GM21528 (cell line): ENCODE data around the gene RIPOR2.
"Not testable (repeated sequence)": the region's sequence is repeated elsewhere in the genome, so short reads cannot be mapped to it uniquely, and the experiment has no call there.

Experiments
- ATAC-seq: cut with Tn5 transposase; IDR thresholded peaks from one replicate; pipeline ENCODE4 v1.9.1; 2021; ENCODE audit warnings: mild to moderate bottlenecking, moderate library complexity; ENCODE audit not compliant: unreplicated experiment, low FRiP score

The RIPOR2 gene

DNA sequence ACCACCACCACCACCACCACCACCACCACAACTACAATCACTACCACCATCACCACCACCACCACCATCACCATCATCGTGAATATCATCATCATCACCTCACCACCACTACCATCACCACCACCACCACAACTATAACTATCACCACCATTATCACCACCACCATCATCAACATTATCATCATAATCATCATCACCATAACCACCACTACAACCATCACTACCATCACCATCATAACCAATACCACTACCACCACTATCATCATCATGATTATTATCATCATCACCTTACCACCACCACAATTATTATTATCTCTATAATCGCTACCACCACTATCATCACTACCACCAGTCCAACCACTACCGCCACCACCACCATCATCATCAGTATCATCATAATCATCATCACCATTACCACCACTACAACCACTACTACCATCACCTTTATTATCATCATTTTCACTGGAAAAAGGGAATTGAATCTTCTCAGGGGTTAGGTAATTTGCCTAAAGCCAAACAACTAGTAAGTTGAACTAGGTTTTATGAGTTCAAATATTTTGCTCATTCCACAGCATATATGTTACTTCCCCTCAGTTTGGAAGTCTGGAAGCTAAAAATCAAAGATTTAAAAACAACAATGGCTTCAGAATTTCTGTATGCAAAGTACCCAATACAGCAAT is 8.3 kb downstream of the RIPOR2 start:
- ATAC-seq, result no peak

DNA sequence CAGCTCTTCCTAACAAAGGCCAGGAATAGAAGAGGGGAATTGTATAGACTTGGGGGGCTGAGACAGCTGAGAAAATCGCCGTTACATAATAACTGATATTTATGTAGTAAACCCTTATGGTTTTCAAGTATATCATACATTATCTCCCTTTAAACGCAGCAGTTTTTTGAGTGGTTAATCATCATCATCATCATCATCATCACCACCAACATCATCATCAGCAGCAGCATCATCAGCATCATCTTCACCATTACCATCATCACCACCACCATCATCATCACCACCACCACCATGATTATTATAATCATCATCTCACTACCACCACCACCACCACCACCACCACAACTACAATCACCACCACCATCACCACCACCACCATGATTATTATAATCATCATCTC is 9.1 kb downstream of the RIPOR2 start:
- not testable (repeated sequence) for ATAC-seq

DNA sequence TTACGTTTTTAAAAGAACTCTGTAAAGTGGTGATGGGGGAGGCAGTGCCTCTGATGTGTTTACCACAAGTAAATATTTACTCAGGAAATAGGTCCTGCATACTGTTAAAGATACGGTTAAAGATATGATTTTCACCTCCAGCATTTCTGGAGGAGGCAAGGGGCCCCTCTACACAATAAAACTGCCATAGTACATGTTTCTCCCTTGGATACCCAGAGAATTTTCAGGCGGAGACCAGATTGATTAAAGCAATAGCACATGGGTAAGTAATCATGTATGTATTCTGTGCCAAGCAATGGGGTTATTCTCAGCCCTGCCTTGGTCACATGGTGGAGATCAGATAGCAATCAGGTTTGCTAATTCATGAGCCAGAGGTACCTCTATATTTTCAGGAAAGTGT is 9.6 kb downstream of the RIPOR2 start:
- ATAC-seq, result no peak

DNA sequence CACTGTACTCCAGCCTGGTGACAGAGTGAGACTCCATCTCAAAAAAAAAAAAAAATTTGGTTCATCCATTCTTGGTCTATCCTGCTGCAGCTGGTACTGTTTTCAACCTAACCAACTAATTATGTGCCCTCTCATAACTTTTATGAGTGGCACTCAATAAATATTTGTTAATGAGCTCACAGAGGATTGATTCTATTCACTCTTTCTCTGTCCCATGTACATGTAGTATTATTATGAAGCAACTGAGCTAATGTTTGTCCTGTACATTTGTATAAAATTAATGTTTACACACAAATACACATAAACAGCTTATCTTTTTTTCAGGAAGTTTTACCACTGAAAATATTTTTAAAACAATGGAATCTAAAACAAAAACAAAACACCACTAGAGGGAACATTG is 10.1 kb downstream of the RIPOR2 start:
- no peak for ATAC-seq

DNA sequence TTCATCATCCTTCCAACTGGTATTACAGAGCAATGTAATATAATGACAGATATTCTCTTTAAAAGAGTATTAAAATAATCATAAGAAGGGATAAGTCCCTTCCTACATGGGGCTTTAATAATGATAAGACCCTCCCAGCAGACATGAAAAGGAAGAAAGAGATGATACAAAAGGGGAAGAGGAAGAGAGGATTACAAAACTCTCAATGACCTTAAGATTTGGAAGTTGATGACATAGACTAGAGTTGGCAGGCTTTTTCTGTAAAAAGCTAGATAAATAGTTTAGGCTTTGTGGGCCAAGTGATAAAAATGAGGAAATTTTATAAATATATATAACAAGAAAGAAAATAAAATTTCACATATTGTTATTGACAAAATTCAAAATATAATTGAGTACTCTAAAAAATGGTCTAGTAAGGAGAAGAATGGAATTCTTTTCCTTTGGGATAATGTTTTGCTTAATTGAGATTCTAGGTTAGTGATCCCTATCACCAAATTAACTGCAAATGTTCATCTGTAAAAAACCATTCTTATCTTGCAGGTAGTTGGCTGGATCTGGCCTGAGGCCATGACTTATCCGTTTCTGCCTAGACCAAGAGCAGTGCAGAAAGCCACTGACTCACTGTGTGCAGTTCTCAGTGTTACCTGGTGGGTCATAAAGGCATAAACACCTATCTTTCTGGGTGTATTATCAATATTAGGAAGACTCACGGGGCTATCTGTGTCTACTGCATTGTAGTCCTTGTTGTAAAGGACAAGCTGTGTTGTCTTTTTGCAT is 11.0 kb downstream of the RIPOR2 start:
- no peak for ATAC-seq

DNA sequence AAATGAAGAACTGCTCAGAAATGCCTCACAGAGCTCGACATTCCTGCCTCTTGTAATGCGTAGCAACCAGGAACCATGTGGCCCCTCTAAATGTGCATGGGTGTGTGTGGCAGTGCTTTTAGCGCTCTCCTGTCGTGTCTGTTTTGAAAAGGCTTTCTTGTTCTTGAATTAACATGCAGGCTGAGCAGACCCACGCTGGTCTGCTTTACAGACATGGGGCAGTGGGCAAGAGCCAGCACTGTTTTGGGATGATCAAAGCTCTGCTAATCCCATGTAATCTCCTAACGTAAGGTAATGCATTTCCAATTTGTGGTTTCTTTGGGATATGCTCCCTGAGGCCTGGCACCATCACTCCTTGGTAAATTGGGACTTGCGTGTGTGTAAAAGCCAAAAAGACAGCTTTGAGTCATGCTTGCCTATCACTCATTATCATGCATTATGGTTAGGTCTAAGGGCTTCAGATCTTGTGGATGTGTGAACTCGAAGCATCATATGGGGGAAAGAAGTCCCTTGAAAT is 11.8 kb downstream of the RIPOR2 start:
- no peak for ATAC-seq

DNA sequence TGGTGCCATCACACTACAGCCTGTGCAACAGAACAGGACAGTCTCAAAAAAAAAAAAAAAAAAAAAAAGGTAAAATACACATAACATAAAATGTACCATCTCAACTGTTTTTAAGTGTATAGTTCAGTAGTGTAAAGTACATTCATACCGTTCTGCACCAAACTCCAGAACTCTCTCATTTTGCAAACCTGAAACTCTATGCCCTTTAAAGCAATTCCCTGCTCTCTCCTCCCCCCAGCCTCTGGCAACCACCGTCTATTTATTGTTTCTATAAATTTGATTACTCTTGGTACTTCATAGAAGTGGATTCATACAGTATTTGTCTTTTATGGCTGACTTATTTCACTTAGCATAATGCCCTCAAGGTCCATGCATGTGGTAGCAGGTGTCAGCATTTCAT is 12.9 kb downstream of the RIPOR2 start:
- ATAC-seq, result no peak

DNA sequence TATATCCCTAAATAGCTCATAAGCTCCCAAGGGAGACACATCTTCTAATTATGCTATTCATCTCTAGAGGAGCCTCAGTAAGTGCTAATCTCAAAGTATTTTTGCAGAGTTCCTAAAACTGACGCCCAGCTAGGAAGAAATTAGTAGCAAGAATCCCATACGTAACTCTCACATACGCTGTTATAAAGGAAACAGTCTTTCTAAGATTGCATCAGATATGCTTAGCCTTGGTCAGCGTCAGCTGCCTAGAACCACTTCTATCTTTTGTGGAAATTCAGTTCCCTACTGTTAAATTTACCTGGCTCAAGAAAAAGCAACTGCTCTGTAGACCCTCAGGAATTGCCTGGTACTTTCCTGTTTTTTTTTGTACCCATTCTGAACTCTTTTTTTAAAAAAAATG is 13.6 kb downstream of the RIPOR2 start:
- no peak for ATAC-seq

DNA sequence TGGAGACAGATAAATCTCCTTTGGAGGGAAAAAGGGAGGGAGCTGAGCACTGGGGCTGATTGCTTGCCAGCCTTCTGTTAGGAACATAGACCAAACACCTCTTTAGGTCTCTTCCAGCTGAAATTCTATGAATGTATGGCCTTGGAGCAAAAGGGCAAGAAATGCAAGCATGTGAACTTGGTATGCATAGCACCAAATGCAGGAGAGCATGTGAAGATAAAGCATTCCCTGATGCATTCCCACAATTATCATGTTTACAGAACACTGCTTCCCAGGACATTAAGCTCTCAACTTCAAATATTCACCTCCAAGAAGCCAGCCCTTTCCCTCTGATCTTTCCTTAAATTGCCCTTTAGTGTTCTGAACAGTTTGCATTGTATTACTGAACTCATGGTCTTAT is 15.6 kb downstream of the RIPOR2 start:
- ATAC-seq, result no peak

DNA sequence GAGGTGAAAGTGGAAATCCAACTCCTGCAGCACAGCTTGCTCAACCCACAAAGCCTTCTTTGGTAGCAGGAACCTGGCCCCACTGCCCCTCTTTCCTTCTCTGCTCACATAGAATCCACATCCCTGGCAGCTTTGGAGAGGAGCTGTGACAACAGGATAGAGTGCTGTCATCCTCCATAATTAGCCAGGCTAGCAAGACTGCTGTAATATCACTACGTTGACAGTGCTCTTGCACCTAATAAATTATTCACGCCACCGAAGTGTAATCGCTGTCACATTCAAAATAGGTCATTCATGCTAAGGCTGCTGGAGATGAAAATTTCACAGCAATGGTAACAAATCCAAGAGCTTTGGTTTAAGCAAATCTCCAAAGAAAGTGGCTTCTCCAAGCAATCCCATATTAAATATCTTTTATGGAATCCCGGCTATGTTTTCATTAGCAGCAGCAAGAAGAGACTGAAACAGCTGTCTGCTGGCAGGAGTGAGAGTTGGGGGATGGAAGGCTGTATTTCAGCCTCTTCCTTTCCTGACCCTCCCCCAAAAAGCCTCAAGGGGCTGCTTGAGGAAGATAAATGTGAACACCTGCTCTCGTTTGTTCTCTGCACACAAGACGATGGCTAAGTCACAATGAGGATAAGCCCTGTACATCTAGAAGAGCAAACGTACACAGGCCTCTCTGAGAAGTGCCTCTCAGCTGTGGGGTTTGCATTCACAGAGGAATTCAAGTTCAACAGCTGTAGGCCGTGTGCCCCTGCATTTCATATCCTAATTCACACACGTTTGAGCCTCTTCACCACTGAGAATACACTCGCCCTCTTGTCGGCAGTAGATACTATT is 16.5 kb downstream of the RIPOR2 start:
- ATAC-seq, result no peak

DNA sequence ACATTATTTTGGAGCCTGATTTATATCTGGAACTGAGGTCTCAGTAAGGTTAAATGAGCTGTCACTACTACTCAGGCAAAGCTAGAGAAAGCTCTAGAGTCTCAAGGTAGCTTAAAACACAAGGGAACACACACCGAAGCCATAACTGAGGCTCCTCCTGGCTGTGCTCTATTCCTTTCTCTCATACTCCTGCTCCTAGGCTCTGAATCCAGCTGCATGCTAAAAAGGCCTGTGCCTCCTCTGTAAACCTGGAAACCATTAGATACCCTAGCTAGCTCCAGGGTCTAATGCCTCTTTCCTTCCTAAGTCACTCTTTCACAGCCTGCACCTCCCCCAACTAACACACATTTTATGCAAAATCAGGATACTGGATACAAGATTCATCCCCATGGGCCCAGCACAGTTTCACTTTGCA is 17.1 kb downstream of the RIPOR2 start:
- no peak for ATAC-seq

DNA sequence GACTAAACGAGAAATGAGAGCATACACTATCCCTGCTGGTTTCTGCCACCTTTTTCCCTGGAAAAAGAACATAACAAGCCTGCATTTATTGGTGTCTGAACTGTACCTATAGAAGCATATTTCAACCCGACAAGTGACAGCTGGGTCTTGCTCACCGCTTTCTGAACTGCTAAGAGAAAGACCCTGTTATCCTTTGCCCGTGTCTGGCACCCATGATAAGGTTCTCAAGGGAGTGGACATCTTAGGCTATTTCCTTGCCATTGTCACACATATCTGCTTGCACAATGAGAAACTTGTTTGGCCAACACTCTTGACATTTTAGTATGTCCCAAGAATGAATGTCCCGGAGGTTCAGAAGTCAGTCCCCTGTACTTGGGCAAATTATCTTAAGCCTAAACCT is 19.3 kb downstream of the RIPOR2 start:
- ATAC-seq, result no peak

DNA sequence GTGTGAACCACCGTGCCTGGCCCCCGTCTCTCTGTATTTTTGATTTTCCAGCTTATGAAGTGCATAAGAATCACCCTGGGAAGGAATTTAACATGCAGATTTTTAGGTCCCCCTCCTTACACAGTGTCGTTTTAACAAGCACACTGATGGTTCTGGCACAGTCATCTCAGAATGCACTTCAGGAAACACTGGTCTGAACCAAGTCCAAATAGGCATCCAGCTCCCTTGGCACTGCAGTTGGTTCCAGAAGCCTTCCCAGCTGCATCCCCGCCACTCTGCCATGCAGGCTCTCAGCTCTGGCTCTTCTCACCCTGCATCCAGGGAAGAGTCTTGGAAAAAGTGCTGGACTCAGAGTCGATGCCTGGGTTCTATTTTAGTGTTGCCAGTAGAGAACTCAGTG is 20.1 kb downstream of the RIPOR2 start:
- ATAC-seq, result no peak

DNA sequence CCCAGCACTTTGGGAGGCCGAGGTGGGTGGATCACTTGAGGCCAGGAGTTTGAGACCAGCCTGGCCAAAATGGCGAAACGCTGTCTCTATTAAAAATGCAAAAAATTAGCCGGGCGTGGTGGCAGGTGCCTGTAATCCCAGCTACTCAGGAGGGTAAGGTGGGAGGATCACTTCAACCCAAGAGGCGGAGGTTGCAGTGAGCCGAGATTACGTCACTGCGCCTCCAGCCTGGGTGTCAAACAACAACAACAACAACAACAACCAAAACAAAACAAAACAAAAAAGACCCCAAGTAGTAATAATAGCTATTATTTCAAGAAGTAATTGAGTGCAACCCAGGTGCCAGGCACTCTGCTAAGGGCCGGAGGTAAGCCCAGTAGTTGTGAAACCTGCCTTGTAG is 21.7 kb downstream of the RIPOR2 start:
- not testable (repeated sequence) for ATAC-seq

DNA sequence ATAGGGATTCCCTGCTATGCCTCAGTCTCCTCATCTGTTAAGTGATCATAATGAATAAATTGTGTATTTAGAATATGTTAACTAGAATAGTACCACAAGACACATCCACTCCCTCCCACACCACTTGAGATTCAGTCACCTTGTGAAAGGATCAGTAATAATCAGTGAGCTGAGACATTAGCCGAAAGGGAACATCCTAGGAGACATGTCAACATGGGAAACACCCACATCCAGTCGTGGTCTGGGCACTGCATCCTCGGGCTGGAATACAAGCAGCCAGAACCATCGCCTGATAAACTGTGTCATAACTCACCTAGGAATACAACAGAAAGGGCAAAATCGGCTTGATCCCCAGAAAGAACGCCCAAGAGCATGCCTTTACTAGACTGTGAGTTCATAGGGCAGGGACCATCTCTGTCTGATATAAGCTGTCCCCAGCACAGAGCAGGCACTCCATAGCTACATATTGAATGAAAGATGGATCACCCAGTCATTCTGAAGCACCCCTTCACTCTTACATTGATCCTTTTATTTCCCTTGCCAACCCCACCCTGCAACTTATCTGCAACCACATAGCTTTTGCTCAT is 23.9 kb downstream of the RIPOR2 start:
- ATAC-seq, result no peak

DNA sequence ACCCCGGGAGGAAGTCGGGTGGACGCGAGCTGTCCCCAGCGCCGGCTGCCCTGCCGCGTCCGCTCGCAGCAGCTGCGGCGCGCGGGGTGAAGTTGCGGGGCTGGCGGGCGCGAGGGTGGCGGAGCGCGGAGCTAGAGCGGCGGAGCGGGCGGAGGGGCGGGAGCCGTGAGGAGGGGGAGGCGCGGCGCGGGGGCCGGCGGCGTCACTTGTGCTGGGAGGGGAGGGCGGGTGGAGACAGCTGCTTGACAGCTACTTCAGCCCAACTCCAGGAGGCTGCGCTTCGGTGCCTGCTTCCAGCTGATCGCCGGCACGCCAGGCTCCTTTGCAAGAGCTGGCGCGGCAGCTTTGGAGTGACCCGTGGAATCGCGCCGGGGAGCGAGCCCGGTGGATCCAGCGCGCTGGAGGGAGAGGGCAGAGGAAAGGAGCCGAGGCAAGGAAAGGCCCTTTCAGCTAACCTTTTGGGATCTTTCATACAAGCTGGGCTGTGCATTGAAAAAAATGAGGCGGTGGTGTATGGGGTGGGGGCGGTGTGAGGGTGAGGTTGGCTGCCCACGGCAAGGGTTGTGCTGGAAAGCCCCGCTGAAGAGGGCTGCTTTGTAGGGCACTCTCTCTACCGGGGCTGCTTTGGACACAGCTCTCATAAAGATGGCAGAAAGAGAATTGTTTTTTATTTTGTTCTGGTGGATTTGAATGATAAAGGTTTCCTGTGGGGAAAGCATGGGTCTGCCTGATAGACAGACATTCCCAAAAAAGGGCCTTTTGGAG is 24.6 kb downstream of the RIPOR2 start:
- ATAC-seq, result peak; percentile 28

DNA sequence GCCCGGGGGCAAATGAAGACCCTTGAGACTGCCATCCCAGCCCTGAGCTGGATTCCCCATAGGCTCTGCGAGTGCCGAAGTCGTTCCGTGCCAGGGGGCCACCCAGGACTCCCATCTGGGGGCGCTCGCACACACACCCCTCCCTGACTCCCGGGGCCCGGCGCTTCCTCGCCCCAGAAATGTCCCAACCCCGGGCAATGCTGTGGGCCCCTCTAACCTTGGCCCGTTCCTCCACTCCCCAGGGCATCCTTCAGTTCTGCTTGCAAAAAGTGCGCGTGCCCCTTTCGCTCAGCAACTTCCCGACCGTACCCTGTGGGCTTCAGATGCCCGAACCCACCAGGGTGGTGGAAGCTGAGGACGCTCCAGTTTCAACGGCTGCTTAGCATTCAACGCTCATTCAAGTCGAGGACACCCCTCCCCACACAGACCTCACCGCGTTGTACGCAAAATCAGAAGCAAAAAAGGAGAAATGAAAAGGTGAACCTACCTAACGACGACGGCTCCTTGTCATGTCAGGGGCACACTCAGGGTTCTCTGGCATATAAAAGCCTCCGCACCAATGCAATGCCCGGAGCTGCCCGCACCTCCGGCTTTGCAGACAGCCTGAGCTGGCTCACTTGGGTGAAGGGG is 25.3 kb downstream of the RIPOR2 start:
- ATAC-seq, result peak; percentile 51

DNA sequence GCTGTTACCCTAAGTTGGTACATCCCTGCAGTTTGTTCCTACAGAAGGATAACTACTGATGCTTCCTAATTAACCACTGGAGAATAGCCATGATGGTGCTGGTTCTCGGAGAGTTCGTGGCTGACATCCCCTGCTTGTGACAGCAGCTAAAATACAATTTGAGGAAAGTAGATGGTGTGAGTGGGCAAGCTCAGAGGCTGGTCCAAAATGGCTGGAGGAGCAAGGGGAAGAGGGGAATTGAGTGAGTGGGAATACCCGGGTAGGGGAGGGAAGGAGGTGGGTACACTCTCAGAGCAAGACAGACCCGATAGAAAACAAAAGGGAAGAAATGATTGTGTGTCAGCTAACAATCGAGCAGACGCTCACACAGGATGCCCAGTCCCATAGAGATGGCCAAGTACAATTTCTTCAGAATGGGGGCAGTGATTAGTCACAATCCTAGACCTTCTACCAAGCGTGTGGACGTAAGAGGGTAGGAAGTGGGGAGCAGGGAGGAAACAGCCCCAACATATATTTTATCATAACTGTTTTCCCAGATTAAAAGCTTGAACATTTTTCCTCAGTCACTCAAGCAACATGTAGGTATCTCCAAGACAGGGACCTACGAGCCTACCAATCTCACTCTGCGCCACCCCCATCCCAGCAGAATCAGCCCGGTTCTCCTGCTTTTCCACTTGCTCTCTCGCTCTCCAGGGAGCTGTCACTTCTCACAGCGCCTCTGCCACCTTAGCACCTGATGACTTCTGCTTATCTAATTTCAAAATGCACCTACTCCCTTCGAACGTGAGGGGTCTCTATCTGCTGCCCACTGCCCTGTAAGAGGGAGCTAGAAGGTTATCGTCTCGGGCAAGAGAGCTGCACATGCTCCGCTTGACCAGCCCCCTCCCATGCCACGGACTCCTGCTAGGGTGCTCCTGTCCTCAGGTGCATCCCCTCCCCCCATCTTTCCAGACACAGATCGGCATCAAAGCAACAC is 26.2 kb downstream of the RIPOR2 start:
- ATAC-seq, result no peak
